T-helper 1 cell treated with Interleukin-12 subunit alpha and Interleukin-12 subunit beta and Interleukin-4 antibody, amounts not matched to agents 30 ng/mL and 1 ng/mL, for 36 hours (primary cell): Measurements from ENCODE around the gene BICC1. TPM values are rescaled to one million over a fixed set of nuclear protein-coding genes. Genes with fewer than 3 reads are reported as not detected.
"Not testable (repeated sequence)": the region's sequence is repeated elsewhere in the genome, so short reads cannot be mapped to it uniquely, and the experiment has no call there.

Source experiments
- intact Hi-C: fragments of 100-400 bp; cut with micrococcal nuclease; formaldehyde crosslinking; loops from one replicate; pipeline ENCODE4 v1.15.1; 2024
- total RNA-seq: library from RNA; stranded (reverse); gene quantifications from 2 replicates; pipeline ENCODE4 v1.2.3, GENCODE V29; 2022

BICC1 gene
- total RNA-seq, 1 donor from 2014 or later, result not detected

DNA sequence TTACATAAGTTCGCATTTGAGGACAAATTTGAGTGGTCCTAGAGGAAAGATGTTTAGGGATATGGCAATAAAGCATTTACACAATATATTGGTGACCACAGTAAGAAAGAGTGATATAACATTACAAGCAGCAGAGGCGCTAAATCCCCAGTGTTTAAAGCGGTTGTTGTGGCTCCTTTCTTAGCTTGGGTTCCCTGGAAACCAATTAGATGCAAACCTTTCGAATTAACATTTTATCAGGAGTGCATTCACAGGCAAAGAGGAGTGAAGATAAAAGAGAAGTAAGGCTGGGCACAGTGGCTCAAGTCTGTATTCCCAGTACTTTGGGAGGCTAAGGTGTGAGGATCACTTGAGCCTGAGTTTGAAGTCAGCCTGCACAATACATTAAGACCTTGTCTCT is 331.1 kb downstream of the BICC1 start:
- intact Hi-C loops, result no loop called here

- intact Hi-C loops, result no loop called here
Observed at GRCh38 chr10:58844680-58845079, 332.0 kb downstream of the BICC1 start.

GRCh38 chr10:58846856-58847255 is 334.2 kb downstream of the BICC1 start:
- intact Hi-C loops, result no loop called here

- intact Hi-C loops, result no loop called here
Observed at GRCh38 chr10:58851606-58852005, 338.9 kb downstream of the BICC1 start.

GRCh38 chr10:58853668-58854067 is 341.0 kb downstream of the BICC1 start:
- intact Hi-C loops, result no loop called here

GRCh38 chr10:58854811-58855210 is 342.1 kb downstream of the BICC1 start:
- intact Hi-C loops, result no loop called here

DNA sequence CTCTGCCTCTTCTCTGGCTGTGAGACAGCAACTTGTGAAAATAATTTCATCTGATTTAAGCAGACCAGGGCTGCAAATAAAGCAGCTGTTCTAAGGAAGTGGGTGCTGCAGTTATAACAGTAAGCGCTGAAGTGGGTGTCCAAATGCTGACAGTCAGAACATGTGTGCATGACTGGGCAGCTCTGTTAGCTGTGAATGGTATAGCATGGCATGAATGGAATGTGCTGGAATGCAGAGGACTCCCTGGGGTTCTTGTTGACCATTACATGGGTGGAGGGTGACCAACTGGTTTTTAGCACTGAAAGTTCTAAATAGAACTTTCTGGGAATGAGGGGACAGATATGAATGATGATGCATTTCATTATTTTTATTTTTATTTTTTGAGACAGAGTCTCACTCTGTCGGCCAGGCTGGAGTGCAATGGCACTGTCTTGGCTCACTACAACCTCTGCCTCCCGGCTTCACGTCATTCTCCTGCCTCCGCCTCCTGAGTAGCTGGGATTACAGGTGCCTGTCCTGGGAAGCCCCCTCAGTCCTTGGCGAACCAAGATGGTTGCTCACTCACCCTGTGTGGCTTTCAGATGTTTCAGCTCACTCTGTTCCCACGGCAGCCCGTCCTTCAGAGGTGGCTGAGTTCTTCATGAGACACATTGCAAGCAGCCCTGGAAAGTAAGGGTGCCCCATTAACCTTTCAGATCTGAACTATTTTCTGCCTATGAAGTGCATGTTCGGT is 344.0 kb downstream of the BICC1 start:
- intact Hi-C loops, result no loop called here

DNA sequence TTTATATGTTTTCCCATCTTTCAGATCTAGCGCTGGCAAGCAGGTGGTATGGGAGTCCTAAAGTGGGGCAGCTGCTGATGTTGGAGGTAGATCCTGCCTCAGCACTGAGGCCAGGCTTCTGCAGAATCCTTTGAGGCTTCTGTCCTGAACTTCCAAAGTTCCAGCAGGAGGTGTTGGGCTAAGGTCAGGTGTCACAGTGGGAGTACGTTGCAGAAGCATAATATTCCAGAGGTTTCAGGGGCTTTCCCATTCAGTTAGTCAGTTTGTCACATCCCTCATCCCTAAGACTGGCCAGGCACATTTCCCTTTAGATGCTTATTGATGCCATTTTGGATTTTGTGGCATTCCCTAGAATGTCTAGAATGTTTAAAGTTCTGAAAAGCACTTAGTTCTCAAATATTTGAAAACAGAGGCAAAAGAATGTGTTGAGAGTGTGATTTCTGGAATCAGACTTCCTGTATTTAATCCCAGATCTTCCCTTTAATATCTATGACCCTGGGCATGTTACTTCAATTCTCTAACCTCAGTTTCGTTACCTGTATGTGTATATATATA is 344.7 kb downstream of the BICC1 start:
- intact Hi-C loops, result no loop called here

DNA sequence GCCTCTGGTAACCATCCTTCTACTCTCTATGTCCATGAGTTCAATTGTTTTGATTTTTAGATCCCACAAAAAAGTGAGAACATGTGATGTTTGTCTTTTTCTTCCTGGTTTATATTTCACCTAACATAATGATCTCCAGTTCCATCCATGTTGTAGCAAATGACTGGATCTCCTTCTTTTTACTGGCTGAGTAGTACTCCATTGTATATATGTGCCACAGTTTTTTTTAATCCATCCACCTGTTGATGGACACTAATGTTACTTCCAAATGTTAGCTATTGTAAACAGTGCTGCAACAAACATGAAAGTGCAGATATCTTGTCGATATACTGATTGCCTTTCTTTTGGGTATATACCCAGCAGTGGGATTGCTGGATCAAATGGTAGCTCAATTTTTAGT is 345.5 kb downstream of the BICC1 start:
- intact Hi-C loops, result not testable (repeated sequence)

DNA sequence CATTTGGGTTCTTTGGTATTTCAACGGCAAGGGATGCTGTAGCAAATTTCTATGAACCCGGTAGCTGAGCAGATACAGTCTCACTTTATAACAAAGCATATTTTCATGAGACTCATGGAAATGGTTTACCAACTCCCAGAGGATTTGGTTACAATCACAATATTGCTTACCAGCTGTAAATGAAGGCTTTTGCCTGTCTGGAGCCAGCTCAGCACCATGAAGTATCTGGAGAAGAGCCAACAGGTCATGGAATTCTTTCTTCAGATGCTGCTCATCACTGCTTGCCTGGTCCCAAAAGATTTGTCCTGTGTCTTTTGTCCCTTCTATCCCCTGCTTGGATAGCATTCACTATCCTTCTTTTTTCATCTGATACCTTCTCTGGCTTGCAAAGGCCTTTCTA is 346.9 kb downstream of the BICC1 start:
- intact Hi-C loops, result no loop called here

- intact Hi-C loops, result no loop called here
Observed at GRCh38 chr10:58867683-58868082, 355.0 kb downstream of the BICC1 start.

- intact Hi-C loops, result no loop called here
Observed at GRCh38 chr10:58868736-58869435, 356.2 kb downstream of the BICC1 start.

DNA sequence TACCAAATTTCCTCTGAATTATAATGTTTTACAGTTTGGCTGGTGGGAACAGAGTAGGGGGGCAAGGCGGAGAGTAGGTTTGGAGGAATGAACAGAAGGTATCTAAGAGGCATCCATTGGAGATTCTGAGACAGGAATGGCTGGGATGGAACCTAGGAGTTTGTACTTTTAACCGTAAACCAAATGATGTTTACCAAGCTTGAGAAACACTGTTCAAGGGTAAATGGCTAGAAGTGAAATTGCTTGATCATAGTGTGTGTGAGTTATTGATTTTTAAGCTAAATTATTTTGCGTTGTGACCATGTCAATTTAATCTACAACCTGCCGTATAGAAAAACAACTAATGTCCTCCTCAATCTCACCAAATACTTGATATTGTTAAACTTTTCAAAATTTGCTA is 357.4 kb downstream of the BICC1 start:
- intact Hi-C loops, result no loop called here

DNA sequence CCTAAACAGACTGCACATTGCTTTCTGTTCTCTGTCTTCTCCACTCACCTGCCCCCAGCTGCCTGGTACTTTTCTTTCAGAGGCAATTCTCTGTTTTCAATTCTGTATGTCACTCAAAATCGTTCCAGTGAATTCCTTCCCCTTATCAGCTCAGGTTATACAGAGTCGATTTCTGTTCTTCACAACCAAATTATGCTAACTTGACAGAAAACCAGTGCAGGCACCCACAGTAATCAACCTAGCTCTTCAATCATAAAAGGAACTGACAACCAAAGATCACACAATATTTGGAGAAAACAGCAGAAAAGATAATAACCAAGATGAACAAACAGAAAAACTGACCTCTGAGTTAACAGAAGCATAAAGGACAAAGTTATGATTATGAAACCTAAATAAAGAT is 360.5 kb downstream of the BICC1 start:
- intact Hi-C loops, result no loop called here

Other genes with a start within 250 kb of the BICC1 start
- 4.2 and 4.6 TPM in 2 replicates for gene IPMK, start 245.0 kb upstream of the BICC1 start, total RNA-seq
- 38.4 and 38.6 TPM in 2 replicates for gene CISD1, start 243.7 kb upstream of the BICC1 start, total RNA-seq
- 14.9 and 18.6 TPM in 2 replicates for gene UBE2D1, start 177.9 kb upstream of the BICC1 start, total RNA-seq
- gene TFAM, start 127.5 kb upstream of the BICC1 start, total RNA-seq, result 56.3 and 60.1 TPM in 2 replicates